Inferior parietal cortex (tissue), 1 donor: ENCODE results near the gene ANAPC4.
"Not testable (repeated sequence)": the region's sequence is repeated elsewhere in the genome, so short reads cannot be mapped to it uniquely, and the experiment has no call there.

Experiments used
- DNase-seq: peaks from one replicate; pipeline ENCODE4 v3.0.0-alpha.2; 2016; ENCODE audit errors: extremely low spot score

ANAPC4 gene, protein sequence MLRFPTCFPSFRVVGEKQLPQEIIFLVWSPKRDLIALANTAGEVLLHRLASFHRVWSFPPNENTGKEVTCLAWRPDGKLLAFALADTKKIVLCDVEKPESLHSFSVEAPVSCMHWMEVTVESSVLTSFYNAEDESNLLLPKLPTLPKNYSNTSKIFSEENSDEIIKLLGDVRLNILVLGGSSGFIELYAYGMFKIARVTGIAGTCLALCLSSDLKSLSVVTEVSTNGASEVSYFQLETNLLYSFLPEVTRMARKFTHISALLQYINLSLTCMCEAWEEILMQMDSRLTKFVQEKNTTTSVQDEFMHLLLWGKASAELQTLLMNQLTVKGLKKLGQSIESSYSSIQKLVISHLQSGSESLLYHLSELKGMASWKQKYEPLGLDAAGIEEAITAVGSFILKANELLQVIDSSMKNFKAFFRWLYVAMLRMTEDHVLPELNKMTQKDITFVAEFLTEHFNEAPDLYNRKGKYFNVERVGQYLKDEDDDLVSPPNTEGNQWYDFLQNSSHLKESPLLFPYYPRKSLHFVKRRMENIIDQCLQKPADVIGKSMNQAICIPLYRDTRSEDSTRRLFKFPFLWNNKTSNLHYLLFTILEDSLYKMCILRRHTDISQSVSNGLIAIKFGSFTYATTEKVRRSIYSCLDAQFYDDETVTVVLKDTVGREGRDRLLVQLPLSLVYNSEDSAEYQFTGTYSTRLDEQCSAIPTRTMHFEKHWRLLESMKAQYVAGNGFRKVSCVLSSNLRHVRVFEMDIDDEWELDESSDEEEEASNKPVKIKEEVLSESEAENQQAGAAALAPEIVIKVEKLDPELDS

DNA sequence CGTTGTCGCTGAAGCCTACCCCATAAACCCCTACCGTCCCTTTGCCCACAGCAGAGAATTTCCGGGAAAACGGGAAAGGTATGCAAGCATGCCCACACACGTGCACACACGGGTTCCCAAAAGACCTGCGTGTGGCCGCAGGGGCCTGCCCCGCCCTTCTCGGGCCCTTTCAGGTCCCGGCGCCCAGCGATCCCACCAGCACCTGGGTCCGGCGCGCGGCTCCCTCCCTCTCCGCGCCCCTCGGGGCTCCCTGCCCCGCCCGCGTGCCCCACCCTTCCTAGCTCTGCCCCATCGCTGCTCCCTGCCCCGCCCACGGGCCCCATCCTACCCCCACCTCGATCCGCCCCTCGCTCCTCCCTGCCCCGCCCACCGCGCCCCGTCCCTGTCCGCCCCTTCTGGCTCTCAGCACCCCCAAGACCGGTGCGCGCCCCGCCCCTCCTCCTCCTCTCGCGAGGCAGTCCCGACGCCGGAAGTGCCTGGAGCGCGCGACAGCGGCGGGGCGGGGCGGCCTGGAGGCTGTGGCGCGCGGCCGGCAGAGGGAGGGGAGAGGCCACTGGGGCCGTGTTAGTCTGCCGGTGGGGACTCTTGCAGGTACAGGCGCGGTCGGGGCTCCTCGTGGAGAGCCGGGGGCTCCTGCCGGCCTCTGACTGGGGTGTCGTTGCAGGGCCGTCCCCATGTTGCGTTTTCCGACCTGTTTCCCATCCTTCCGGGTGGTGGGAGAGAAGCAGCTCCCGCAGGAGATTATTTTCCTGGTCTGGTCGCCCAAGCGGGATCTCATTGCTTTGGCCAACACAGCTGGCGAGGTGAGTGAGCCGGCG, at the start of gene ANAPC4:
TSS of gene ANAPC4 (plus strand) at position 510 of the 818 bp plus-strand sequence. CDS start at position 675, 165 bp downstream.
- DNase-seq = peak; percentile 75

DNA sequence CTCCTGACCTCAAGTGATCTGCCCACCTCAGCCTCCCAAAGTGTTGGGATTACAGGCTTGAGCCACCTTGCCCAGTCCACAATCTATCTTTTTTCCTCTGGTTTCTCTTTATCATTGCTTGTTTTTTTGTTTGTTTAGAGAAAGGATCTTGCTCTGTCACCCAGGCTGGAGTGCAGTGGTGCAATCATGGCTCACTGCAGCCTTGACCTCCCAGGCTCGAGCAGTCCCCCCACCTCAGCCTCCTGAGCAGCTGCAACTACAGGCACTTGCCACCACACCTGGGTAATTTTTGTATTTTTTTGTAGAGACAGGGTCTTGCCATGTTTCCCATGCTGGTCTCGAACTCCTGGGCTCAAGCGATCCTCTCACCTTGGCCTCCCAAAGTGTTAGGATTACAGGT, 48.6 kb upstream of the ANAPC4 start:
- not testable (repeated sequence) for DNase-seq

DNA sequence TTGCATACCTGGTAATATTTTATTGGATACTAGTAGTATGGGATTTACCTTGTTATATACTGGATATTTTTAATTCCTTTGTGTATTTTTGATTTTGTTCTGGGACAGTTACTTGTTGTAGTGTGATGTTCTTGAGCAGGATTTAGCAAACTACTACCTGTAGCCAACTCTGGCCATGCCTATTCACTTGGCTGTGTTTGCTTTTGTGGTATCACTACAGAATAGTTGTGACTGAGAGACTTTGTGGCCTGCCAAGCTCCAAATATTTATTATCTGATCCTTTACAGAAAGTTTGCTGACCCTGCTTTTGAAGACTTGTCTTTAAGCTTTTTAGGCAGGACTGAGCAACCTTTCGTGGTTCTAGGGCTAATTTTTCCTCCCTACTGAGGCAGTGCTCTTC, 46.7 kb upstream of the ANAPC4 start:
- no peak for DNase-seq

DNA sequence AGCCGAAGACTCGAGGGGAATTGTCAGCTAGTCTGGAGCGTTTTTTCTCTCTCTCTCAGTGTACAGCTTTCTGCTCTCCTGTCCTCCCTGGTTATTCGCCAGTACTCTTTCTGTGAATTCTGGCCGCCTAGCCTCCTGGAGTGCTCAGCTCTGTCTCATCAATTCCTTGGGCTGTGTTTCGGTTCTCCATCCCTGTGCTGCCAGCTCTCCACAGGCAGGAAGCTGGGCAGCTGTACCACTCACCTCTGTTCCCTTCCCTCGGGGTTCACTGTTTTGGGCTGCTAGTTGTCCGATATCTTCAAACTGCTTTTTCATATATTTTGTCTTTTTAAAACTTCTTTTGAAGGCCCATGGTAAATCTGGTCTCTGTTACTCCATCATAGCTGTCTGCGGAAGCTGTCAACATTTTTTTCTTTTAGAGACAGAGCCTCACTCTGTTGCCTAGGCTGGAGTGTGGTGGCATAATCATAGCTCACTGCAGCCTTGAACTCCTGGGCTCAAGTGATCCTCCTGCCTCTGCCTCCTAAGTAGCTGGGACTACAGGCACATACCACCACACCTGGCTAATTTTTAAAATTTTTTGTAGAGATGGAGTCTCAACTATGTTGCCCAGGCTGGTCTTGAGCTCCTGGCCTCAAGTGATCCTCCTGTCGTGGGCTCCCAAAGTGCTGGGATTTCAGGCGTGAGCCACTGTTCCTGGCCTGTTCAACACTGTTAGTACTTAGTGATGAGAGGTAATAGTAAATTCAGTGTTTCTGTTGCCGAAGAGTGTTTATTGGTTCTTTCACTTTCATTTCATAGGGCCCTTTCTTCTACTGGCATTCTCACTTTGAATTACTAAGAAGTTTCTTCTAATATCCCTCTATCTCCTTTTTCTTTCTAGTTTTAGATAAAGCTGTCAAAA, 45.9 kb upstream of the ANAPC4 start:
- DNase-seq = no peak

GRCh38 chr4:25343671-25344070, 33.4 kb upstream of the ANAPC4 start:
- DNase-seq = no peak

DNA sequence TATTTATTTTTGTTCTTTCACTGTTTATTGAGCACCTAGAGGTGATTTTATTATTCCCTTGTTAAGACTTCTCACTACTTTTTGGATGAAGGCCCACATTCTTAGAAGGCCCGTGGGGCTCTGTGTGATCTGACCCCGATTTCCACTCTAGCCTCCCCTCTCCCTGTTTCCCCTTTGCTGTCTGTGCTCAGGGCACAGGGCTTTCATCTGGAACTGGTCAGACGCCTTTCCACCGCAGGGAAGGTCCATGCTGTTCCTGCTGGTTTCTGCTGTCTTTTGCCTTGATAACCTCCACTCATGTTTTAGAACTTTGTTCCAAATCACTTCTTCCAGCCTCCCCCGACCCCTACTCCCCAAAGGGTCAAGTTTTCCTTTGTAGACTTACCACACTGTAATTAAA, 31.3 kb upstream of the ANAPC4 start:
- no peak for DNase-seq

- DNase-seq = no peak
Measured at GRCh38 chr4:25346913-25347312, 30.1 kb upstream of the ANAPC4 start.

- DNase-seq = no peak
Measured at GRCh38 chr4:25347473-25347872, 29.6 kb upstream of the ANAPC4 start.

GRCh38 chr4:25347971-25348370, 29.1 kb upstream of the ANAPC4 start:
- DNase-seq = no peak

- DNase-seq = no peak
Measured at GRCh38 chr4:25350561-25350960, 26.5 kb upstream of the ANAPC4 start.

DNA sequence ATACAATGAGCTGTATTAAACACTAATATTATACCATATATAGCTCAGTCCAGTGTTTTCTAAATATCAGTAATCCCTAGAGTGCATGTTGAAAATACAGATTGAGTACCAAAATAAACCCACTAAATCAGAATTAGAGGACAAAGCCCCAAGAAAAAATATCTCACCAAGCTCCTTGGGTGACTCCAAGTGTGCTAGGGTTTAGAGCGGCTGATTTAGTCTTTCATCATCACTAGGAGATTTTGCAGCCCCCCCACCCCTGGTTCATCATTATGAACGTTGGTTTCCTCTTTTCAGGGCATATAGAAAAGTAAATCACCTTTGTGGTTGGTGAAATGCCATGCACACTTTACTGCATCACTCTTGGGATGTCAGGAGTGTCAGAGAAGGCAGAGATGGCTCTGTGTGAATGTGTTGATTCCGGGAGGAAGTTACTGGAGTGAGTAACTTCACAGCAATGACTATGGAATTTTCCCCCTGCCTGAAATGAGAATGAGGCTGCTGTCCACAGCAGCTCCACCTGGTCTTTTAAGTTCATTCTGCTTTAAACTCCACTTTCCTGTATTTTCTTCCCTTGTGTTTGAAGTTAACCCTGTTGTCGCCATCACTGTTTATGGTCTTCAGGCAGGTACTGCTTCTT, 25.2 kb upstream of the ANAPC4 start:
- DNase-seq = no peak

- DNase-seq = no peak
Measured at GRCh38 chr4:25356068-25356467, 21.0 kb upstream of the ANAPC4 start.

- no peak for DNase-seq
Measured at GRCh38 chr4:25358515-25359275, 18.4 kb upstream of the ANAPC4 start.

DNA sequence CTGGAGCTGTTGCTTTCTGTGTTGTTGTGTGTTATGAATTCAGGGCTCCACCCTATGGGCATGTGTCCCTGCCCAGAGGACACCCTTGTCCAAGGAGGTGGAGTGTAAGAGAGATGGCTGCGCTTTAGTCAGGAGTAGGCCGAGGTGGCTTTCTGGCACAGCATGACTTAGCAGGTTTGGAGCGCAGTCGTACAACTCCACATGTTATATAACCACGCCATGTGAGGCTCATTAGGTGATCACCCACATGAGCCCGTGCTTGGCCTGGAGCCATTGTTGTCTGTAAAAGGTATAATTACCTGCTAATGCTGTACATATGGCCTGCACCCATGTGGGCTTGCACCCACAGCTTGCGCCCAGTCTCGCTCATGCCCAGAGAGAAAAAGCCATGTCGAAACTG, 15.8 kb upstream of the ANAPC4 start:
- DNase-seq = no peak

DNA sequence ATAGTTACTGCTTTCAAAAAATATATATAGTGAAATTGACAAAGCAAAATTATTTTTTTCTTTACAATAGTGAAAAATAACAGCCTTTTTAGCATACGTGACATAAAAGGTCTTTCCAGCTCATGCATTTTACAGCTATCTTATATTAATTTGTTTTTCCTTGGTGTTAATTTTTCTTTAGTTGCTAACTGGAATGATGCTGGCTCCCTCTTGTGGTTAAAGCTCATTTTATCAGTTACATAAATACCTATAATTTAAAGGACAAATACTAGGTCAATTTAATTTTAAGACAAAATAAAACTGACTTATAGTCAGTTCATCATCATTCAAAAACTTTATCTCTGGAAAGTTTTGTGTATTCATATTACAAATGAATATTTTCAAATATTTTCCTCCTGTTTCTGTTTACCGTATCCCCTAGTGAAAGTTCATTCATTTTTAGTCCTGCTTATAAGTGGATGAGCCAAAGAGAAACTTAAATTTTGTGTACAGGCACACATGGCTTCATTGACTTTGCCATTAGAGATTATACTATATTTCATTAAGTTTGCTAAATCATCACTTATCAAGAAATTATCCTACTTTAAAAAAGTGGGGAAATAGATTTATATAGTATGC, 9.9 kb upstream of the ANAPC4 start:
- peak; percentile 72 for DNase-seq

GRCh38 chr4:25367877-25368276, 9.2 kb upstream of the ANAPC4 start:
- DNase-seq = no peak

DNA sequence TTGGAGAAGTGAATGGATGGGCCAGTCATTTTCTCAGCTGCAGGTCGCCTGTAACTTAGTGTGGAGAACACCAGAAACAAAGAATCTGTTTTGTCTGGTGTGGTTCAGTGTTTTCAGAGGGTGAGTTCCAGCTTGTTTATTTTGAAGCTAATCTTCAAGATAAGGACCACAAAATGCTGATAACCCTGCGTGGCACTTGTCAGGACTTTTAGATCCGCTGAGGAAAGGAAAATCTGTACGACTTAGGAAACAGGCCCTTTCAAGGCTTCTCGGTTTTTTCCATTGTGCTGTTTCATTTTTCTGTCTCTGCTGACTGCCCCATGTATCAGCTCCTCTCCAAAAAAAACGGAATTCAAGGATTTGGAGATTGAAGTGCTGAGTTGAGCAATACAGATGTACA, 8.7 kb upstream of the ANAPC4 start:
- DNase-seq = no peak

GRCh38 chr4:25370242-25370641, 6.8 kb upstream of the ANAPC4 start:
- no peak for DNase-seq

- not testable (repeated sequence) for DNase-seq
Measured at GRCh38 chr4:25372549-25372948, 4.5 kb upstream of the ANAPC4 start.
